ENCODE measurements around the gene HCAR2.
"Not testable (repeated sequence)": the region's sequence is repeated elsewhere in the genome, so short reads cannot be mapped to it uniquely, and the experiment has no call there.

HCAR2 gene

GRCh38 chr12:122715211-122715610 is 12.1 kb upstream of the HCAR2 start:
- DNase-seq = not testable (repeated sequence)

GRCh38 chr12:122713491-122714188 is 10.5 kb upstream of the HCAR2 start:
- not testable (repeated sequence) for DNase-seq

GRCh38 chr12:122711266-122711665 is 8.1 kb upstream of the HCAR2 start:
- not testable (repeated sequence) for DNase-seq

- DNase-seq = not testable (repeated sequence)
Measured at GRCh38 chr12:122710341-122710740, 7.2 kb upstream of the HCAR2 start.

GRCh38 chr12:122709287-122709686 is 6.1 kb upstream of the HCAR2 start:
- not testable (repeated sequence) for DNase-seq

GRCh38 chr12:122703841-122704240 is 684 bp upstream of the HCAR2 start:
- not testable (repeated sequence) for DNase-seq

- not testable (repeated sequence) for DNase-seq
Measured at GRCh38 chr12:122701481-122701880, 1.7 kb downstream of the HCAR2 start.

- not testable (repeated sequence) for DNase-seq
Measured at GRCh38 chr12:122700038-122700710, 3.0 kb downstream of the HCAR2 start.

GRCh38 chr12:122696922-122697321 is 6.2 kb downstream of the HCAR2 start:
- DNase-seq = not testable (repeated sequence)

- DNase-seq = no peak
Measured at GRCh38 chr12:122691566-122691965, 11.6 kb downstream of the HCAR2 start.

- DNase-seq = no peak
Measured at GRCh38 chr12:122688291-122688690, 14.9 kb downstream of the HCAR2 start.

- DNase-seq = no peak
Measured at GRCh38 chr12:122687086-122687485, 16.1 kb downstream of the HCAR2 start.

- DNase-seq = no peak
Measured at GRCh38 chr12:122686538-122686937, 16.6 kb downstream of the HCAR2 start.

- no peak for DNase-seq
Measured at GRCh38 chr12:122684297-122684813, 18.8 kb downstream of the HCAR2 start.

GRCh38 chr12:122681814-122682213 is 21.3 kb downstream of the HCAR2 start:
- no peak for DNase-seq

- not testable (repeated sequence) for DNase-seq
Measured at GRCh38 chr12:122680989-122681388, 22.2 kb downstream of the HCAR2 start.

- not testable (repeated sequence) for DNase-seq
Measured at GRCh38 chr12:122676781-122677180, 26.4 kb downstream of the HCAR2 start.

- DNase-seq = not testable (repeated sequence)
Measured at GRCh38 chr12:122676015-122676414, 27.1 kb downstream of the HCAR2 start.

GRCh38 chr12:122672515-122672914 is 30.6 kb downstream of the HCAR2 start:
- no peak for DNase-seq

GRCh38 chr12:122669397-122670070 is 33.6 kb downstream of the HCAR2 start:
- no peak for DNase-seq

GRCh38 chr12:122668268-122668667 is 34.9 kb downstream of the HCAR2 start:
- DNase-seq = no peak

- no peak for DNase-seq
Measured at GRCh38 chr12:122665759-122666158, 37.4 kb downstream of the HCAR2 start.

- DNase-seq = no peak
Measured at GRCh38 chr12:122665349-122665748, 37.8 kb downstream of the HCAR2 start.

- no peak for DNase-seq
Measured at GRCh38 chr12:122661938-122662337, 41.2 kb downstream of the HCAR2 start.
